NCI-H1105 (cell line): ENCODE results near the gene FNDC1.

Source experiments
- DNase-seq: peaks from one replicate; lab custom pipeline; 2025; lab: John Stamatoyannopoulos, UW

Gene FNDC1

DNA sequence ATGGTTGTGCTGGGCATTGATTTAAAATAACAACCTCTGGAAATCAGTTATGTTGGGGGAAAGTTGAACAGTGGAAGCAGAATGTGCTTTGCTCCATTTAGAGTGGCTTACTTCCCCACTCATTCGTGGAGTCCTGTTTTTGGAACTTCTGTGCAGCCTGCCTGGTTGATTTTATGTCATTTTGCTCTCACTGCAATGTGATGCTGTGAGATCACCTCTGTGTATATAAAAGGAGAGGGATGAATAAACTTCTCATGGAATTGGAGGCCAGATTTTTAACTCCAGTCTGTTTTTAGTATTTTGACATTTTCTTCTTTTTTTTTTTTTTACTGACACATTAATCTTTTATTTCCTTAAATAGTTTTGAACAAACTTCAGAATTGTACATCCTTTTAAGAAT lies 139.0 kb downstream of the FNDC1 start:
- no peak for DNase-seq

DNA sequence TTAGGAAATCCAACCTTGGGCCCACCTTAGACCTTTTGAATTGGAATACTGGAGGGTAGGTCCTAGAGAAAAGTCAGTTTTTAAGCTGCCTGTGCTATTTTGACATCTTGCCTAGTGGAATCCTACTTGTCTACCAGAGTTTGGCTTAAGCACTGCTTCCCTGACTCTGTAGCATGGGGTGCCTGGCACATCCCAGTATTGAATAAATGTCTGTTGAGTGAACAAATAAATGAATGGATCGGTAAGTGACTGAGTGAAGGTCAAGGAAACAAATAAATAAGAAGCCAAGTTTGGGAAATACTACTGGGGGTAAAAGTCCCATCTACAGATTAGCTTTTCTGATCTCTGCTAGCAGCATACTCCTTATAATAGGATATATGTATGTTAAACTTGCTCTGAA lies 140.5 kb downstream of the FNDC1 start:
- DNase-seq: no peak

DNA sequence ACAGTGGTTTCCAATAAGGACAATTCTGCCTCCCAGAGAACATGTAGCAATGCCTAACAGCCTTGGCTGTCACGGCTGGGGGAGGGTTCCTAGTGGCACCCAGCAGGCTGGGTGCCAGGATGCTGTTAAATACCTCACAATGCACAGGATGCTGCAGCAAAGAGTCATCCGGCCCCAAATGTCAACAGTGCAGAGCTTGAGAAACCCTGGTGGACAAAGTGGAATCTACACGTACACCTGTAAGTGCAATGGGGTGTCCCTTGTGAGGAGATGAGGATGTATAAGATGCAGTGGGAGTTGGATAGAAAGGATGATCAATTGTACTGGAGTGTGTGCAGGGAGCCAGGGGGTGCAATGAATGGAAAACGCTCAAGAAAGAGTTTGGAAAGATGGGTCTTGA lies 142.4 kb downstream of the FNDC1 start:
- DNase-seq: no peak

DNA sequence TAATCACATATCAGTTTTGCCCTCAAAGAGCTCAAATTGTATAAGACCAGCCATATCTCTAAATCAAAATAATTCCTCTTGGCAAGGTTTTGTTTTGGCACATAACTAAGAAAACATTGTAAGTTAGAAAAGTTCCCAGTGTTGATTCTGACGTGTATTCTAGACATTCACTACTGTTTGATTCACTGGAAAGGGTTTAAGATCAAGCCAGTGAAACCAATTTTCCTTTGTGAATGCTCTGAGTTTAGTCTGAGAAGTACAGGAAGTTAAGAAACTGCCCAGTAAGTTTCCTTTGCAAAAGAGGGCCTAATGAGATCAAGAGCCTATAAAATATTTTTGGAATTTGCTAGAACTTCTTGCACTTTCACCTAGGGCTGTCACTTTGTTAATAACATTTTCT lies 143.0 kb downstream of the FNDC1 start:
- DNase-seq: no peak

DNA sequence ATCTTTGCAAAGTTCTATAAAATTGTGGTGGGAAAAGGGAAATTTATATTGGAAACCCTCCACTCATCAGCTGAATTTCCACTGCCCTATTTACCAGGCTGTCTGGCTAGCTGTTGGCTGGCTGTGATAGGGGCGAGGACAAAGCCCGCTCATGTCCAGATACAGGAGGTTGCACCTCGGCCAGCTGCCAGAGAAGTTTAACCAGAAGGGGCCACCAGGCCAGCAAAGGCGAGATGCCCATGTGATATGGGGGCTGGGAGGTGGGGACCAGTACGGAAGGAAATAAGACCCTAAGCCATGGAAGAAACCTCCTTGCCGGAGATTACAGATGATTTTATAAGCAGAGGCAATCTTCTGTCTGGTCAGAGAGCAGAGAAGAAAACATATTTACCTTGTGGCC lies 143.8 kb downstream of the FNDC1 start:
- DNase-seq: no peak

DNA sequence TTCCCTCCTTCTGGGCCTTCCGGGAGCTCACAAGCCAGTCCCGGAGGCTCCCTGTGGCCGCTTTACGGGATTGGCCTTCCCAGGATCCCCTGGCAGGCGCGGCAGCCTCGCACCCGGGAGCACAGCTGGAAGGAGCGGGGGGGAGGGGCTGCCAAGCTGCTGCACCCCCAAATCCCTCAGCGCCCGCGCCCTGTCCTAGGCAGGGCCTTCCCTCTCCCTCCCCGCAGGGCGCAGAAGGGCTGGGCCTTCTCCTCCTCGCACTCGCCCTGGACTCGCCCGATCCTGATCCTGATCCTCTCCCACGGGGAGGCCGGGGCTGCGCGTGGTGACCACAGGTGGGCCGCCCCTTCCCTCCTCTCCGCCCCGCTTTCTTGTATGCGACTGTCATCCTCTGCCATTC lies 146.4 kb downstream of the FNDC1 start:
- no peak for DNase-seq

DNA sequence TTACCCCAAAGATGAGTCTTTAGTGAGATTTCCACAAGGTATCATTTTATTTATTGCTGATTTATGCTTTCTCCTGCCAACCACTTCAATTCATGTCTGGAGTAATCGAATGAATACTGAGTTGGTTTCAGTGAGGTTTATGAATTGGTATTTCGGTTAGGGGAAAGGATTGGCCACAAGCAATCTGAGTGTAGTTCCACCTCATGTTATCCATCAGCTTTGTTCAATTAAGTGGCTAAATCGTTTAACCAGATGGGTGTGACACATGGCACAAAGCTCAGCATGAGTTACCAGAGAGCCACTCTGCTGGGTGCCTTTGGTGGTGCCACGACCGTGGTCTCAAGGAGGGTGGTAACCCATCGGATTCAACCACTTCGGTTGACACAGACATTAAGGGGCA lies 148.2 kb downstream of the FNDC1 start:
- no peak for DNase-seq

DNA sequence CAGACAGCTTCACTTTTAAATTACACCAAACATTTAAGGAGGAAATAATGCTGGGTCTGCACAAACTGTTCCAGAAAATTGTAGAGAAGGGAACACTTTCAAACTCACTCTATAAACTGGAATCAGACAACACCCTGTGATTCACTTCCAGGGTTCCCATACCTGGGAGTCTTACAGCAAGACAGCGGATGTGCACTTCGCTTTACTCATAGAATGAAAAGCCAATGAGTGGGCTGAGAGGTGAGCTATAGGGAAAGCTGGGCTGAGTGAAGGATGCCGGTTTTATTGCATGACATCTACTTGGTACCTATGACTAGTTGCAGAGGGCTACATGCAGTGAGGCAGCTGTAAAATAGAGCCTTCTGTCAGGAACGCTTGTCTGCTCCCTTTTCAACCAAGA lies 152.1 kb downstream of the FNDC1 start:
- no peak for DNase-seq
